PFSK-1 (cell line): Measurements from ENCODE around the gene LCNL1.

Experiments used
- FOXP2 ChIP-seq: optimal IDR thresholded peaks from 2 replicates; pipeline ENCODE3; 2011; ENCODE audit warnings: borderline replicate concordance, control low read depth, inconsistent platforms; ENCODE audit not compliant: insufficient read depth; ENCODE audit errors: extremely low read length, extremely low read depth
- POLR2AphosphoS5 ChIP-seq: IDR thresholded peaks from 2 replicates; pipeline ENCODE4 v1.6.1; 2012; ENCODE audit warnings: low read depth, mild to moderate bottlenecking, control low read depth, low read length, moderate library complexity
- SIN3A ChIP-seq: IDR thresholded peaks from 2 replicates; pipeline ENCODE4 v1.6.1; 2012; ENCODE audit warnings: mild to moderate bottlenecking, low read length, moderate library complexity, borderline replicate concordance; ENCODE audit not compliant: insufficient read depth
- TAF1 ChIP-seq: IDR thresholded peaks from 2 replicates; pipeline ENCODE4 v1.6.1; 2012; ENCODE audit warnings: low read length, control low read depth, borderline replicate concordance; ENCODE audit not compliant: insufficient read depth
- TF ChIP-seq, protein P1 (sequence below), 2 experiments: IDR thresholded peaks; 2 replicates each; pipeline versions ENCODE4 v1.6.1 to v1.8.0; 2011 to 2012; ENCODE audit warnings: low read depth in 2 of 2, low read length in 2 of 2, control low read depth in 1 of 2, inconsistent platforms in 1 of 2, mild to moderate bottlenecking in 1 of 2, moderate library complexity in 1 of 2; ENCODE audit not compliant: insufficient read depth in 1 of 2

DNA sequence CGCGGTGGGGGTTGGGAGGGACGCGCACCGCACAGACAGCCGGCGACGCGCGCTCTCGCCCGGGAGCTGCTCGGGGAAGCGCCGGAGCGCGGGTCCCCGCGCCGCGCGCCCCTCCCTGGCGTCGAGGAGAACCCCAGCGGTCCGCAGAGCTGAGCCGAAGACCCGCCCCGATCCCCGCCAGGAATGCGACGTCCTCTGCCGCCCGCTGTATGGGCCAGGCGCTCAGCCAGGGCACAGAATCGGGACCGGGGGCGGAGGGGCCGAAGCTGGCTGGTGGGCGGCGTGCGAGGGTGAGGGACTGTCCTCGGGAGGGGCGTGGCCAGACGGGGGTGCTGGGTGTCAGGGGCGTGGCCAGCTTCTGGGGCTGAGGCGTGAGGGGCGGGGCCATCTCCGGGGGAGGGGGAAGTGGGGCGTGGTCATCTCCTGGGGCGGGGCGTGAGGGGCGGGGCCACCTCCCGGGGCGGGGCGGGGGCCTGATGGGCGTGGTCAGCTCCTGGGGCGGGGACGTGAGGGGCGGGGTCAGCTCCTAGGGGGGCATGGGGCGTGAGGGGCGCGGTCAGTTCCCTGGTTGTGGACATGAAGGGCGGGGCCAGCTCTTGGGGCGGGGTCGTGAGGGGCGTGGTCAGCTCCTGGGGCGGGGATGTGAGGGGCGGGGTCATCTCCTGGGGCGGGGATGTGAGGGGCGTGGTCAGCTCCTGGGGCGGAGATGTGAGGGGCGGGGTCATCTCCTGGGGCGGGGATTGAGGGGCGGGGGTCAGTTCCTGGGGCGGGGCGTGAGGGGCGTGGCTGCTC is 4.5 kb upstream of the LCNL1 start:
- TF ChIP-seq FOXP2 (no peak), POLR2AphosphoS5 (no peak), TAF1 (no peak), SIN3A (no peak)
- TF ChIP-seq, protein P1, sequence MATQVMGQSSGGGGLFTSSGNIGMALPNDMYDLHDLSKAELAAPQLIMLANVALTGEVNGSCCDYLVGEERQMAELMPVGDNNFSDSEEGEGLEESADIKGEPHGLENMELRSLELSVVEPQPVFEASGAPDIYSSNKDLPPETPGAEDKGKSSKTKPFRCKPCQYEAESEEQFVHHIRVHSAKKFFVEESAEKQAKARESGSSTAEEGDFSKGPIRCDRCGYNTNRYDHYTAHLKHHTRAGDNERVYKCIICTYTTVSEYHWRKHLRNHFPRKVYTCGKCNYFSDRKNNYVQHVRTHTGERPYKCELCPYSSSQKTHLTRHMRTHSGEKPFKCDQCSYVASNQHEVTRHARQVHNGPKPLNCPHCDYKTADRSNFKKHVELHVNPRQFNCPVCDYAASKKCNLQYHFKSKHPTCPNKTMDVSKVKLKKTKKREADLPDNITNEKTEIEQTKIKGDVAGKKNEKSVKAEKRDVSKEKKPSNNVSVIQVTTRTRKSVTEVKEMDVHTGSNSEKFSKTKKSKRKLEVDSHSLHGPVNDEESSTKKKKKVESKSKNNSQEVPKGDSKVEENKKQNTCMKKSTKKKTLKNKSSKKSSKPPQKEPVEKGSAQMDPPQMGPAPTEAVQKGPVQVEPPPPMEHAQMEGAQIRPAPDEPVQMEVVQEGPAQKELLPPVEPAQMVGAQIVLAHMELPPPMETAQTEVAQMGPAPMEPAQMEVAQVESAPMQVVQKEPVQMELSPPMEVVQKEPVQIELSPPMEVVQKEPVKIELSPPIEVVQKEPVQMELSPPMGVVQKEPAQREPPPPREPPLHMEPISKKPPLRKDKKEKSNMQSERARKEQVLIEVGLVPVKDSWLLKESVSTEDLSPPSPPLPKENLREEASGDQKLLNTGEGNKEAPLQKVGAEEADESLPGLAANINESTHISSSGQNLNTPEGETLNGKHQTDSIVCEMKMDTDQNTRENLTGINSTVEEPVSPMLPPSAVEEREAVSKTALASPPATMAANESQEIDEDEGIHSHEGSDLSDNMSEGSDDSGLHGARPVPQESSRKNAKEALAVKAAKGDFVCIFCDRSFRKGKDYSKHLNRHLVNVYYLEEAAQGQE (IDR thresholded peaks at IDR 0.05; ENCODE audit: insufficient read depth in 1 of 2, low read depth in 2 of 2, low read length in 2 of 2), result no peak
